Esophagus squamous epithelium (tissue), 5 donors: ENCODE measurements around the gene SPACA6. TPM values are rescaled to one million over a fixed set of nuclear protein-coding genes. Genes with fewer than 3 reads are reported as not detected.

Source experiments
- DNase-seq: peaks from one replicate; lab custom pipeline; 2025; lab: John Stamatoyannopoulos, UW
- H3K27ac ChIP-seq, 4 donors: fragments of 200-600 bp; sonication (generic); one replicate each; pipeline ENCODE4 v1.5.1; 2016 to 2019; ENCODE audit warnings: mild to moderate bottlenecking in 1 of 4
- H3K27me3 ChIP-seq, 4 donors: fragments of 200-600 bp; sonication (generic); 1 replicate in 3 of 4; 2 replicates in 1 of 4; pipeline versions ENCODE4 v1.5.1 to v1.6.0; 2017 to 2021; ENCODE audit warnings: antibody characterized with exemption in 1 of 4
- H3K36me3 ChIP-seq, 3 donors: fragments of 200-600 bp; sonication (generic); one replicate each; pipeline ENCODE4 v1.5.1; 2016 to 2019
- H3K4me1 ChIP-seq, 3 donors: fragments of 200-600 bp; sonication (generic); one replicate each; pipeline ENCODE4 v1.5.1; 2017 to 2019
- H3K4me3 ChIP-seq, 4 donors: fragments of 200-600 bp; sonication (generic); 1 replicate in 3 of 4; 2 replicates in 1 of 4; pipeline ENCODE4 v1.5.1; 2016 to 2019; ENCODE audit warnings: mild to moderate bottlenecking in 2 of 4, moderate library complexity in 1 of 4
- H3K9me3 ChIP-seq, 3 donors: fragments of 200-600 bp; sonication (generic); one replicate each; pipeline ENCODE4 v1.5.1; 2016 to 2019
- CTCF ChIP-seq, 6 experiments: fragments of 450-650 bp in 4 of 6; fragments of 200-600 bp in 2 of 6; sonication (generic) in 2 of 6; IDR thresholded peaks; one replicate each; pipeline ENCODE4 v1.5.1; 2016 to 2019; ENCODE audit warnings: antibody characterized with exemption in 6 of 6, mild to moderate bottlenecking in 4 of 6, moderate library complexity in 4 of 6
- POLR2A ChIP-seq, 4 donors: fragments of 450-650 bp; IDR thresholded peaks; one replicate each; pipeline ENCODE4 v1.6.1; 2017; ENCODE audit warnings: antibody characterized with exemption in 4 of 4, mild to moderate bottlenecking in 4 of 4, moderate library complexity in 3 of 4
- WGBS, 2 donors: methylation state at CpG; one replicate each; pipeline ENCODE4 v1.1.5; 2018; 5-methylcytosine and 5-hydroxymethylcytosine counted together
- intact Hi-C: fragments of 100-400 bp; cut with DNase I; formaldehyde crosslinking; loops from one replicate; pipeline ENCODE4 v1.15.0; 2022
- total RNA-seq, 4 donors: library from RNA; depleted of rRNA; stranded (reverse); fragments of >200 nt; gene quantifications; one replicate each; pipeline ENCODE4 v1.1.0, GENCODE V29; 2016
- donor health status: DM: yes; HTN: yes; CAD: no.

SPACA6 gene
- total RNA-seq, 4 donors from 2014 or later, result 2.8 to 7.9 (median 4.8) TPM

- no peak for TF ChIP-seq CTCF (IDR thresholded peaks at IDR 0.05)
- no peak for TF ChIP-seq POLR2A (IDR thresholded peaks at IDR 0.05)
- Histone ChIP-seq H3K9me3 (no peaks in the 10 kb centered on the region), H3K36me3 (peaks cover 0 to 19% (median 0%) of the 10 kb centered on the region in 3 donors), H3K4me1 (peaks cover 5 to 12% (median 5%) of the 10 kb centered on the region in 3 donors), H3K27me3 (peaks cover 0 to 11% (median 0%) of the 10 kb centered on the region in 4 donors), H3K27ac (no peak overlapping the region), H3K4me3 (no peak overlapping the region)
- intact Hi-C loops, result no loop called here
- 42 to 45% methylated on average over 6 of the region's 6 CpGs for WGBS, 2 donors
- no peak for DNase-seq
Measured at GRCh38 chr19:51709575-51709974, 16.4 kb downstream of the SPACA6 start.

GRCh38 chr19:51710163-51710562 lies 17.0 kb downstream of the SPACA6 start:
- Histone ChIP-seq H3K4me1 (peaks cover 0 to 6% (median under 1%) of the 10 kb centered on the region in 3 donors), H3K27me3 (peaks cover 0 to 11% (median 0%) of the 10 kb centered on the region in 4 donors), H3K9me3 (no peaks in the 10 kb centered on the region), H3K4me3 (no peak overlapping the region), H3K27ac (no peak overlapping the region), H3K36me3 (peaks cover 0 to 17% (median 0%) of the 10 kb centered on the region in 3 donors)
- intact Hi-C loops, result loop anchor here (10.0 kb wide), 1 partner anchor 65 kb away; no protein-coding TSS in a partner anchor
- TF ChIP-seq POLR2A (IDR thresholded peaks at IDR 0.05) (no peak), CTCF (IDR thresholded peaks at IDR 0.05) (no peak)
- WGBS, 2 donors, result 39 to 49% methylated on average over 2 of the region's 2 CpGs
- DNase-seq, result no peak

GRCh38 chr19:51711702-51712101 lies 18.6 kb downstream of the SPACA6 start:
- no peak overlapping the region for H3K4me3 ChIP-seq
- H3K9me3 ChIP-seq, result no peaks in the 10 kb centered on the region
- no peaks in the 10 kb centered on the region for H3K4me1 ChIP-seq
- H3K36me3 ChIP-seq, result peaks cover 0 to 2% (median 0%) of the 10 kb centered on the region in 3 donors
- no peak for TF ChIP-seq CTCF (IDR thresholded peaks at IDR 0.05)
- H3K27ac ChIP-seq, result no peak overlapping the region
- intact Hi-C loops, result loop anchor here (10.0 kb wide), 1 partner anchor 63 kb away; no protein-coding TSS in a partner anchor
- DNase-seq, result no peak
- 67 to 92% methylated on average over 1 of the region's 1 CpG for WGBS, 2 donors
- H3K27me3 ChIP-seq, result peaks cover 0 to 22% (median 0%) of the 10 kb centered on the region in 4 donors

GRCh38 chr19:51712461-51713081 lies 19.4 kb downstream of the SPACA6 start:
- Histone ChIP-seq H3K4me1 (no peaks in the 10 kb centered on the region), H3K9me3 (no peaks in the 10 kb centered on the region), H3K27ac (no peak overlapping the region), H3K27me3 (peaks cover 0 to 30% (median 0%) of the 10 kb centered on the region in 4 donors), H3K4me3 (no peak overlapping the region), H3K36me3 (no peaks in the 10 kb centered on the region)
- no peak for TF ChIP-seq POLR2A (IDR thresholded peaks at IDR 0.05)
- TF ChIP-seq CTCF (IDR thresholded peaks at IDR 0.05), result peak in 5 of 6 experiments; percentile 45 to 69 (median 57)
- intact Hi-C loops, result loop anchor here (10.0 kb wide), 1 partner anchor 62 kb away; no protein-coding TSS in a partner anchor
- no peak for DNase-seq
- WGBS, 2 donors, result 39 to 40% methylated on average over 9 of the region's 9 CpGs
